MV-4-11 (cell line): ENCODE data around the gene AKAP9.
"Not testable (repeated sequence)": the region's sequence is repeated elsewhere in the genome, so short reads cannot be mapped to it uniquely, and the experiment has no call there.

ENCODE experiments used
- DNase-seq: peaks from one replicate; lab custom pipeline; 2025; lab: John Stamatoyannopoulos, UW

The AKAP9 gene

DNA sequence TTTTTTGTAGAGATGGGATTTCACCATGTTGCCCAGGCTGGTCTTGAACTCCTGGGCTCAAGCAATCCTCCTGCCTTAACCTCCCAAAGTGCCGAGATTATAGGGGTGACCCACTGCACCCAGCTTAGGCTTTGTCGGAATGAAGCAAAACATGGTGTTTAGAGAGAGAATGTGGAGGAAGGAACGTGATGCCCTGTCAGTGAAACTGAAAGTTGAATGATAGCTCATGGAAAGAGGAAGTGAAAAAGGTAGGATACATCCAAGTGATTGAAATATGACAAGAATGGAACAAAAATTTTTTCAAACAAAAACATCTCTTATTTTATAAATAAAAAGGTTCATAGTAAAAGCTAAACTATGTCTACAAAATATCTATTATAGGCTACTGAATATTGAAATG, 5.9 kb downstream of the AKAP9 start:
- DNase-seq = peak; percentile 74

DNA sequence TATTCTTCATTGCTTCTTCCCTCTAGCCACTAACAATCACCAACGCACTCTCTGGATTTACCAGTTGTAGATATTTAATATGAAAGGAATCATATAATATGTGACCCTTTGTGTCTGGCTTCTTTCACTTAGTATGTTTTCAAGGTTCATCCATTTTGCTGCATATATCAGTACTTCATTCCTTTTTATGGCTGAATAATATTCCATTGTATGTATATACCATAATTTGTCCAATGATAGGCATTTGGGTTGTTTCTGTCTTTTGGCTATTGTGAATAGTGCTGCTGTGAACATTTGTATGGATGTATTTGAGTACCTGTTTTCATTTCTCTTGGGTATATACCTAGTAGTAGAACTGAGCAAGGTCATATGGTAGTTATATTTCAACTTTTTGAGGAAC, 7.3 kb downstream of the AKAP9 start:
- no peak for DNase-seq

- no peak for DNase-seq
Observed at GRCh38 chr7:91949221-91950009, 8.8 kb downstream of the AKAP9 start.

- DNase-seq = no peak
Observed at GRCh38 chr7:91953618-91954017, 13.0 kb downstream of the AKAP9 start.

GRCh38 chr7:91956464-91956863, 15.8 kb downstream of the AKAP9 start:
- DNase-seq = not testable (repeated sequence)

DNA sequence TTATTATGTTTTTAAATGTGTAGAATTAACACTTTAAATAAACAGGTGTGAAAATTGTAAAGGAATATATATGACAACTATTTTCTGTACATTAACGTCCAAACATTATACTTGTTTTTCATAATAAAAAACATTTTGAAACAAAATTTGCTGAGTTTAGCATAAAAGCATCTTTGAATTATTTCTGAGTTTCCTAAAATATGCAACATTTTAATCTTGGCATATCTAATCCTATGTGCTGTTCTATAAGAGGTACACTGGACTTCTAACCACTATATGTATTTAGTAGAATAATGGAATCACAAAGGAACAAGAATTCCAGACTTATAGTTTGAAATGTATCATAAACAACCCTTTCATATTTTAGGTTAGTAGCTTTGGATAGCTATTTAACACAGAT, 16.6 kb downstream of the AKAP9 start:
- DNase-seq = no peak

DNA sequence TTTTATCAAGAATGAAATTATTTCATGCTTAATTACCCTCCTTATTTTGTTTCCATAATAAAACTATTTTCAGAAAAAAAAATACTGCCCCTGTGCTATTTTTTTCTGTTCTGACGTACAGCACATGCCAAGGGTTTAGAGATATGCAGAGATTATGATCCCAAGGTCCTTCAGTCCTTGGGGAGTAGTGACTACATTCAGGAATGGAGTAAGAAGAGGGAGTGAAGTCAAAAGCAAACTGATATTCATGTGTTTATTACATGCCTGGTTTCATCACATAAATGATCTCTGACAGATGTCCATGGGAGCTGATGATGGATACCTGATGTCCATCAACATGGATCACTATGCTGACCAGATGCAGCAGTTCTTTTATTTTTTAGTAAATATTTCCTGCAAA, 17.2 kb downstream of the AKAP9 start:
- no peak for DNase-seq

DNA sequence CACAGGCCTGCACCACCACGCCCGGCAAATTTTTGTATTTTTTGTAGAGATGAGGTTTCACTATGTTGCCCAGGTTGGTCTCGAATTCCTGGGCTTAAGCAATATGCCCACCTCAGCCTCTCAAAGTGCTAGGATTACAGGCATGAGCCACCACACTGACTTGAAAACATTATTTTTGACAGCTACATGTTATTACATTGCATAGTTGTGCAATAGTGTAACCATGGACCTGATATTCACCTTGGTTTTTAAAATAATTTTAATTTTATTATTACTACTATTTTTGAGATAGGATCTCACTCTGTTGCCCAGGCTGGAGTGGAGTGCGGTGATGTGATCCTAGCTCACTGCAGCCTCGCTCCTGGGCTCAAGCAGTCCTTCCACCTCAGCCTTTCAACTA, 18.4 kb downstream of the AKAP9 start:
- DNase-seq = no peak

DNA sequence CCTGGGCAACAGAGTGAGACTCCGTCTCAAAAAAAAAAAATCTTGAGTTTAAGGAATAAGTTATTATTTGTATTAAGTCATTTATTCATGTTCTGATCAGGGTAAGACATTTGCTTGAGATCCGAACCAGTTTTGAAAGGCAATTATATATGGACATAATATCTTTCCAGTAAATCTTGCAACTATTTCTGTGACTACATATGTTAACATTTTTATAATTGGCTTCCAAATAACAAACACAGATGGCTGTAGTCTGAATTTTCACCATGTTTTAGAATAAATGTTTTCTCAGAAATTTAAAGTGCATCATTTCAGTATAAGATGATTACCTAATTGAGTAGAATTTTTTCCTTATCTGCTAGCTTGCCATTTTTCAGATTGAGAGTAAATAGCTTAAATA, 21.2 kb downstream of the AKAP9 start:
- no peak for DNase-seq

DNA sequence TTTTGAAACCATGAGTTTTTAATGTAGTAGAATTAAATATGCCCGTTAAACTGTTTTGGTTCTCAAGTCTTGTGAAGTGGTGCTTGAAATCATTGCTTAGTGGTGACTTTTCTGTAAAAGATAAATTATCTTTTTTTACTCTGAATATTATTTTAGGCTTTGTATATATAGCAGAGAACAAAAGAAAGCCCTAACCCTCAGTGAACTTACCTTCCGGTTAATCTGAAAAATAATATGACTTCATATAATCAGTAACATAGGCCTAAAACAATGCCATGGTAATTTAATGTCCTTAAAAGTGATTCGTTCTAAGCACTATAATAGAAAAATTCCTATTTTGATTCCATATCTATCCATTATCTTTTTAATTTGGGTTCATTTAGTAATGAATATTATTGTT, 21.8 kb downstream of the AKAP9 start:
- DNase-seq = no peak

- DNase-seq = not testable (repeated sequence)
Observed at GRCh38 chr7:91967513-91967912, 26.9 kb downstream of the AKAP9 start.

GRCh38 chr7:91973639-91974038, 33.0 kb downstream of the AKAP9 start:
- DNase-seq = no peak

GRCh38 chr7:91974066-91974465, 33.4 kb downstream of the AKAP9 start:
- DNase-seq = no peak

- no peak for DNase-seq
Observed at GRCh38 chr7:91976743-91977142, 36.1 kb downstream of the AKAP9 start.

GRCh38 chr7:91979590-91979989, 38.9 kb downstream of the AKAP9 start:
- DNase-seq = no peak

DNA sequence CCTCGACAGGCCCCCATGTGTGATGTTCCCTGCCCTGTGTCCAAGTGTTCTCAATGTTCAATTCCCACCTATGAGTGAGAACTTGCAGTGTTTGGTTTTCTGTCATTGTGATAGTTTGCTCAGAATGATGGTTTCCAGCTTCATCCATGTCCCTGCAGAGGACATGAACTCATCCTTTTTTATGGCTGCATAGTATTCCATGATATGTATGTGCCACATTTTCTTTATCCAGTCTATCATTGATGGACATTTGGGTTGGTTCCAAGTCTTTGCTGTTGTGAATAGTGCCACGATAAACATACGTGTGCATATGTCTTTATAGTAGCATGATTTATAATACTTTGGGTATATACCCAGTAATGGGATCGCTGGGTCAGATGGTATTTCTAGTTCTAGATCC, 41.7 kb downstream of the AKAP9 start:
- DNase-seq = not testable (repeated sequence)

DNA sequence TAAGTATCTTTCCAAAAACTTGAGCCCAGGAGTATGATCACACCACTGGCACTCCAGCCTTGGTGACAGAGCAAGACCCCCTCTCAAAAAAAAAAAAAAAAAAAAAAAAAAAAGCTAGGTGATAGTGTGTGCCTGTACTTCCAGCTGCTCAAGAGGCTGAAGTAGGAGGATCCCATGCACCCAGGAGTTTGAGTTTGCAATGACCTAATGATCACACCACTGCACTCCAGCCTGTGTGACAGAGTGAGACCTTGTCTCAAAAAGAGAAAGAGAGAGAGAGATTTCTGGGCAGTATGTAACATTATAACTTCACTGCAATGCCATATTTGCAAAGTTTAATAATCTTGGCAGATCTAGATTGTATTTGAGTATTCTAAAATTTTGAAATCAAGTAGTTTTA, 47.6 kb downstream of the AKAP9 start:
- no peak for DNase-seq

DNA sequence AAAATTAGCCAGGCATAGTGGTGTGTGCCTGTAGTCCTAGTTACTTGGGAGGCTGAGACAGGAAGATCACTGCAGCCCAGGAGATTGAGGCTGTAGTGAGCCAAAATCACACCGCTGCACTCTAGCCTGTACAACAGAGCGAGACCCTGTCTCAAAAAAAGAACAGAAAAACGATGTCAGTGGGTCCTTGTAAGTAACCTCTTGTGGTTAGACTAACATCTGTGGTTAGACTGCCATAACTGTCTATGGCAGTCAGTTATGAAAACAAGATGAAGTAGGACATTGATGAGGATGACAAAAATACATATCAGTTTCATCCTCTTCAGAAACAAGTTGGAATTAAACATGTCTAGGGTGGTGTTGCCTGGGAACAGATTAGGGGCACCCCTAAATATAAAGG, 53.3 kb downstream of the AKAP9 start:
- no peak for DNase-seq

DNA sequence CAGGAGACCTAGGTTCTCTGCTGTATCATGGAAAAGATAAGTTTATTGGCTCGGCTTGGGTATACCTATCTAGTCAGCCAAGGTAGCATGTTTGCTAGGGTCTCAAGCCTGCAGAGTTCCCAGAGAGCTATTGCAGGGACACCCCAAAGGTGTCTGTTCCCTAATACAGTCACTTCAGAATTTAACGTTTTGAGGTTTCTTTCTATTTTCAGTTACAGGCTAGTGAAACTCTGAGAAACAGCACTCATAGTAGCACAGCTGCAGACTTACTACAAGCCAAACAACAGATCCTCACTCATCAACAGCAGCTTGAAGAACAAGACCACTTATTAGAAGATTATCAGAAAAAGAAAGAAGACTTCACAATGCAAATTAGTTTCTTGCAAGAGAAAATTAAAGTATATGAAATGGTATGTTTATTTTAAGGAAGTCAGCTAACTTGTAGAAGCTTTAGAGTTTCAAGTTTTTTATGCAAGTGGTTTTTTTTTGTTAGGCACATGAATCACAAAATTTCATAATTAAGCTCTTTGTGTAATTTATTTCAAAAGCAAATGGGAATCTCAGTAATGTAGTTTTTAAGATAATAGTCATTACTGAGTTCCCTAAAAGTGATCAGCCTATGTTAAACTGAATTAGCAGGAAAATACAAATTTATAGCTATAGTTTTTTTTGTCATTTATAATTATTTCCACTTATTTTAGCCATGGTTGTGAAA, 54.9 kb downstream of the AKAP9 start:
- peak; percentile 50 for DNase-seq

- no peak for DNase-seq
Observed at GRCh38 chr7:91999631-92000565, 59.2 kb downstream of the AKAP9 start.

DNA sequence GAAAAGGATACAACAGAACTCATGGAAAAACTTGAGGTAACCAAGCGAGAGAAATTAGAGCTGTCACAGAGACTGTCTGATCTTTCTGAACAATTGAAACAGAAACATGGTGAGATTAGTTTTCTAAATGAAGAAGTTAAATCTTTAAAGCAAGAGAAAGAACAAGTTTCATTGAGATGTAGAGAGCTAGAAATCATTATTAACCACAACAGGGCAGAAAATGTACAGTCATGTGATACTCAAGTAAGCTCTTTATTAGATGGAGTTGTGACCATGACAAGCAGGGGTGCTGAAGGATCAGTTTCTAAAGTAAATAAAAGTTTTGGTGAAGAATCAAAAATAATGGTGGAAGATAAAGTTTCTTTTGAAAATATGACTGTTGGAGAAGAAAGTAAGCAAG, 62.1 kb downstream of the AKAP9 start:
- no peak for DNase-seq

DNA sequence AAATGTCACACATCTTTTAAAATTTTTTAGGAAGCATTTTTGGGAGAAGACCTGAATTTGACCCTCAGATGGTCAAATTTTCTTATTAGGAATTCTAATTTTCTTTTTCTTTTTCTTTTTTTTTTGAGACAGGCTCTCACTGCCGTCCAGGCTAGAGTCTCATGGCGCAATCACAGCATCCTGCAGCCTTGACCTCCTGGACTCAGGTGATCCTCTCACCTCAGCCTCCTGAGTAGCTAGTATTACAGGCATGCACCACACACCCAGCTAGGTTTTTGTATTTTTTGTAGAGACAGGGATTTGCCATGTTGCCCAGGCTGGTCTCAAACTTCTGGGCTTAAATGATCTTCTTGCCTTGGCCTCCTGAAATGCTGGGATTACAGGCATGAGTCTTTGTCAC, 65.4 kb downstream of the AKAP9 start:
- DNase-seq = no peak

DNA sequence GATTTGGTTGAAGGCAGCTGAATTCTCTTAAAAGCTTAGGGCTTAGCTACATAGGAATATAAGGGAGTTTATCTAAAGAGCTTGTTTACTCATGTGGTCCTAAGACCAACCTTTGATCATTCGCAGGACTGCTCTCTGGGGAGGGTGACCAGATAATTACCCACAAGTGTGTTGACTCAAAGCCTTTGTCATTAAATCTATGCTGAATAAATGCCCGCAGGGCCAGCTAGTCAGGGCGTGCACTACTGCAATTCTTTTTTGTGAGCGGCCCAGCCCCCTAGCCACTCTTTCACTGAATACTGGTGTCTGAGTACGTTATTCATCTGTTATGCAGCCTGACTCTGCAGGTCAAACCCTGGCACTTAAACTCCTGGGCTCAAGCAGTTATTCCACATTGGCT, 69.6 kb downstream of the AKAP9 start:
- no peak for DNase-seq
